ENCODE data around the gene NALCN. TPM values are rescaled to one million over a fixed set of nuclear protein-coding genes. Genes with fewer than 3 reads are reported as not detected.
A peak's percentile ranks its signal among the peaks of the same experiment; 100 is the strongest.

The NALCN gene
- total RNA-seq: not detected
- total RNA-seq: 0 to 0.35 reads per million in 2 donors

DNA sequence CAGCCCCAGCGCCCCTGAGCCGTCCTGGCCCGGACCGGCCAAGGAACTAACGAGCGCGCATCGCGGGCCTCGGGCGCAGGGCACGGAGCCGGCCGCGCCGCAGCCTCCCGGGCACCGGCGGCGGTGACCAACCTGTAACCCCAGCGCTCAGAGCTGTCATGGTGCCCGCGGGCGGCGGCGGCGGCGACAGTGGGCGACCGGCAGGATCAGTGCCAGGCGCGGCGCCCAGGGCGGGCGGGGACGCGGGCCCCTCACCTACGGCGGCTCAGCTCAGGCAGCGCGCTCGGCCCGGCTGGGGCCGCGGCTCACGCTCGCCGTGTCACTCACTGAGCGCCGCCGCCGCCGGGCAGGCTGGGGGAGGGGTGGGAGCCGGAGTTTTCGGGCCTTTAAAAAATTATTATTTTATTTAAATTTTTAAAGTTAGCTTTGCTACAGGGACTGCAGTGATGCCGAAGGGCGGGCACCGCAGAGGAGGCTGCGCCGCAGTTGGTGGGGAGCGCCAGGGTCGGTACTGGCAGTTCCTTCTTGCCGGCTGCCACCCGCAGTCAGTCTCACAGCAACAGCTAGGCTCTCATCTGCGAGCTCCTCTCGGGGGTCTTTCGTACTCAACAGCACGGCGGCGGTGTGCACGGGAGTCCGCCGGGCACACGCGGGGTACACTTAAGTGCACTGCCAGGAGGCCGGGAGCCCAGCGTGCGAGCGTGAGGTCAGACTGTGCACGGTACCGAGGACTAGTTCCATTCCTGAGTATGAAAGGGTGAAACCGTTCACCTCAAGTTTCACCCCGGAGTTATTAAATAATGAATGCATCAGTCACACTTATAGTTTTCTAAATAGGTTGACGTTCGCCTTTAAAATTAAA is at the start of gene NALCN:
Gene NALCN (minus strand): TSS at position 328 of the 862 bp plus-strand sequence. CDS start 17,382 bp downstream, outside the sequence.
- DNase-seq (no peak), ATAC-seq (peak; percentile 35)
- H3K9me3 ChIP-seq (ENCODE audit: control insufficient read depth, low read length, poor library complexity, severe bottlenecking): no peaks in the 10 kb centered on the region
- Mint-ChIP-seq H3K4me3 (peak within 1 kb of the TSS; percentile 80), H3K27me3 (peaks cover 56% of the 10 kb centered on the region), H3K36me3 (ENCODE audit: low read depth) (peaks cover 2% of the 10 kb centered on the region), H3K4me1 (peaks cover 2% of the 10 kb centered on the region), H3K27ac (no peak within 1 kb of the TSS)

DNA sequence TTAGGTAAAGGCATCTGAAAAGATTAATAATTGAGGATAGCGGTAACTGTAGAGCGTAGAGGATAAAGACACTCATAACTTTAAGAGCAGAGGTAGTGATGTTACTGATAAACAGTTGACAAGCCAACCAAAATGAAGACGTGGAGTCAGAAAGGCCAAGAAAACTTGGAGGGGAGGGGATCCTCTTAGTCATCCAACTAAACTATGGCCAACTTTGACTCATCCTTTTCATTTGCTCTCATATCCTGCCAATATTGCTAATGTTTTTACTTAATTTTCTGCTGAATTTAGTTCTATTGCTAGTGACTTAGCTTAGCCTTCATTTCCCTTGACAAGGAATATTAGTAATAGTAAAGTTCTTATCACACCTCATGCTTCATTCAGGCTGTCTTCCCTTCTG is 49.6 kb upstream of the NALCN start:
- Mint-ChIP-seq H3K4me3 (no peak overlapping the region), H3K27ac (no peak overlapping the region), H3K4me1 (no peaks in the 10 kb centered on the region), H3K36me3 (ENCODE audit: low read depth) (no peaks in the 10 kb centered on the region), H3K27me3 (peaks cover 35% of the 10 kb centered on the region)
- no peak for ATAC-seq
- no peaks in the 10 kb centered on the region for H3K9me3 ChIP-seq (ENCODE audit: control insufficient read depth, low read length, poor library complexity, severe bottlenecking)
- no peak for DNase-seq

DNA sequence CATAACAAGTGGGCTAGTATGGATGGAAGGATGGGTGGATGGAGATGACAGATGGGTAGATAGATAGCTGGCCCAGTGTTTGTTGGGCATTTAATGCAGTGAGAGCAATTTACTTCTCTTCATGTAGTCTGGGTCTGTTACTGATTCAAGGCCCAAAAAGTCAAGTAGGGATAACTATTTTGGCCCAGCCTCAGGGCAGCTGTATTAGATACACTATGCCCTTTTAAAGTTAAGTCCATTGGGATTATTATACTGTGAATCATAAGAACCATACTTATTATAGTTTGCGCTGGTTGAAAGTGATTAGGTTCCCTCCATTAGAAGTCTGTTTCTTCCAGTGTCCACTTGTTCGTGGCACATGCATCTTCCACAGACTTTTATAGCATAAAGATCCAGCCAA is 40.9 kb upstream of the NALCN start:
- Mint-ChIP-seq H3K27me3 (peaks cover 48% of the 10 kb centered on the region), H3K27ac (no peak overlapping the region), H3K4me3 (no peak overlapping the region), H3K36me3 (ENCODE audit: low read depth) (peaks cover 2% of the 10 kb centered on the region), H3K4me1 (peaks cover 8% of the 10 kb centered on the region)
- ATAC-seq (no peak), DNase-seq (no peak)
- no peaks in the 10 kb centered on the region for H3K9me3 ChIP-seq (ENCODE audit: control insufficient read depth, low read length, poor library complexity, severe bottlenecking)

DNA sequence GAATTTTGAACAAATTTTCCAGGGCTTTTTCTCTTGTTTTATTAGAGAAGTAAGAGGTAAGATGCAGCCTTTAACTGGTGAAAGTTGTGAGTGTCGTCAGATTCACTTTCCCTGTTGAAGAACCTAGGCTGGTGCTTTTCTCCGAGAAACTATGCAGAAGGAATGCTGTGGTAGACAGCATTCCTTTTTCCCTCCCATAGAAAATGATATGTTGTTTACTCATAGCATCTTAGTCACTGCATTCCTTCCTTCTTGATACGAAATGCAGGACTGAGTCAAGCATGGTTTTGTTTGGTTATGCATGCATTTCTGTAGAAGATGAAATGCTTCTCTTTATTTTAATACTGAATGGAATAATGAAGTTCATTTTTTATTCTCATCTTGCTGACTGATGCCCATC is 39.6 kb upstream of the NALCN start:
- no peak overlapping the region for H3K27ac Mint-ChIP-seq
- no peaks in the 10 kb centered on the region for H3K9me3 ChIP-seq (ENCODE audit: control insufficient read depth, low read length, poor library complexity, severe bottlenecking)
- ATAC-seq: no peak
- H3K36me3 Mint-ChIP-seq (ENCODE audit: low read depth): peaks cover 2% of the 10 kb centered on the region
- H3K4me1 Mint-ChIP-seq: peaks cover 8% of the 10 kb centered on the region
- no peak for DNase-seq
- H3K4me3 Mint-ChIP-seq: no peak overlapping the region
- peaks cover 44% of the 10 kb centered on the region for H3K27me3 Mint-ChIP-seq

DNA sequence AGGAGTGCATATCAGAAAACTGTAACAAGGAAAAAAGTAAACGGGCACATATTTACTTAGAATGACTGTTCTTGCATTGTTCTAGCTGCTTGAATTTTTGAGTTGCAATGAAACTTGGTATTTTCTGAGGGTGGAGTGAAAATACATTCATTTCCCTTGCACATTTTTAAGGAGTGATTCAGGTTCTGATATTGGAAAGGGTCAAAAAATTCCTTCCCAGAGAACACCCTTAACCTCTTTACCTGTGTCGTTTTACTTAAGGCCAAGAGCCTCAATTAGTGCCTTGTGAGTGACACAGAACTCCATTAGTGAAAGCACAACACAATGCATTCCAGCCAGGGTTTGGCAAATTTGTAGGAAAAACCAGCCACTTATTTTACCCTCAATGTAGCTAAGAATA is 38.5 kb upstream of the NALCN start:
- Mint-ChIP-seq H3K36me3 (ENCODE audit: low read depth) (peaks cover 2% of the 10 kb centered on the region), H3K27ac (no peak overlapping the region), H3K4me1 (peaks cover 8% of the 10 kb centered on the region), H3K27me3 (peaks cover 44% of the 10 kb centered on the region), H3K4me3 (peak overlapping the region; percentile 7)
- ATAC-seq (no peak), DNase-seq (no peak)
- H3K9me3 ChIP-seq (ENCODE audit: control insufficient read depth, low read length, poor library complexity, severe bottlenecking): no peaks in the 10 kb centered on the region

DNA sequence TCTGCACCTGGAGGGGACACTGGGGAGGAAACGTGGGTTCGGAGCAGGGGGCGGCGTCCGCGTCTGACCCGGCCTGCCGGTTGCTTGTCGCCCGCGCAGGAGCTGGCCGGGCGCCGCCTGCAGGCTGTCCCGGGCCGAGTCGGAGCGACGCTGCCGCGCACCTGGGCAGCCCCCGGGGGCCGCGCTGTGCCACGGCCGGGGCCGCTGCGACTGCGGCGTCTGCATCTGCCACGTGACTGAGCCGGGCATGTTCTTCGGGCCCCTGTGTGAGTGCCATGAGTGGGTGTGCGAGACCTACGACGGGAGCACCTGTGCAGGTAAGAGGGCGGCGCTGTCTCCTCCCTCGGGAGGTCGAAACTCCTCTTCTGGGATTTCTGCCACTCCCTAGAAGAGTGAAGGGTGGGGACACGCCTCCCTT is 37.5 kb upstream of the NALCN start:
- Mint-ChIP-seq H3K36me3 (ENCODE audit: low read depth) (peaks cover 2% of the 10 kb centered on the region), H3K4me1 (peaks cover 8% of the 10 kb centered on the region), H3K4me3 (peak overlapping the region; percentile 72), H3K27ac (no peak overlapping the region), H3K27me3 (peaks cover 44% of the 10 kb centered on the region)
- no peaks in the 10 kb centered on the region for H3K9me3 ChIP-seq (ENCODE audit: control insufficient read depth, low read length, poor library complexity, severe bottlenecking)
- ATAC-seq: peak; percentile 23
- no peak for DNase-seq

DNA sequence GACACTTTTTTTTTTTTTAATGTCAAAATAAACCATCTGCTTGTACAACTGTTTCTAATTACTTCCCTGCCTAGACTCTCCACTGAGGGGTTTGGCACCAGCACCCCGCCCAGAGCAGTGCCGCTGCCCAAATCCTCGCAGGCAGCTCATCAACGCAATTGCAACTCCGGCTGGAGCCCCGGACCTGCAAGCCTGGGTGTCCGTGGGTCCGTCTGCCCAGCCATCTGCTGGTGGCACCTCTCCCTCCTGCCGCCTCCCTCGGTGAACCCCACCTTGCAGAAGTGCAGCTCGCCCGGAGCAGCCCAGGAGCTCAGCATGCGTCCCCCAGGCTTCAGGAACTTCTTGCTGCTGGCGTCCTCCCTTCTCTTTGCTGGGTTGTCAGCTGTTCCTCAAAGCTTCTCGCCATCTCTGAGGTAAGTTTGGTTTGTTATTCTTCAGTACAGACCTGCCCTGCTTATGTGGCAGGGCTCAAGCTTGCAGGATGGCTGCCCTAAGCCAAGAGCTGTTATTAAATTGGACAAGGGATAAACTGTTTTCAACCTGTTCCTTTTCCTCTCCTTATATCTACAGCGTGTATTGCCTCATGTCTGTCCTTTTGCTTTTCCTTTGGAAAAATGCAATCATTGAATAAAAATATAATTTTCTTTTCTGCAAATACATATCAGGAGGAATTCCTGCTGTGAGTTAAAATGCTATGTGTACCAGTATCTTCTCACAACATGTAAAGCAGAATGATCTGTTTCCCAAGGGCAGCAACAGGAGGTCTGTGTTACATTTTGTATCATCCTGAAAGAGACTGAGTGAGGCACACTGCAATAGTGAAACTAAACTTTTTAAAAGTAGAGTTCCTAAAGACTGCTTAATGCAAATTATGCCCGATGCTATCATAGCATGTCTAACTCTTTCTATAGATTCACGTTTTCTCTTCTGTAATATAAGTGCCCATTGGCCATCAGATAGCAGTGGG is 36.5 kb upstream of the NALCN start, which contains the start of gene ITGBL1:
Gene ITGBL1 (plus strand): TSS at position 157 of the 967 bp plus-strand sequence. CDS start 159 bp downstream, at position 316.
- H3K9me3 ChIP-seq (ENCODE audit: control insufficient read depth, low read length, poor library complexity, severe bottlenecking): no peaks in the 10 kb centered on the region
- DNase-seq (no peak), ATAC-seq (no peak)
- Mint-ChIP-seq H3K27me3 (peaks cover 40% of the 10 kb centered on the region), H3K27ac (peak within 1 kb of the TSS; percentile 16), H3K36me3 (ENCODE audit: low read depth) (peaks cover 2% of the 10 kb centered on the region), H3K4me3 (peak within 1 kb of the TSS; percentile 72), H3K4me1 (peaks cover 8% of the 10 kb centered on the region)

DNA sequence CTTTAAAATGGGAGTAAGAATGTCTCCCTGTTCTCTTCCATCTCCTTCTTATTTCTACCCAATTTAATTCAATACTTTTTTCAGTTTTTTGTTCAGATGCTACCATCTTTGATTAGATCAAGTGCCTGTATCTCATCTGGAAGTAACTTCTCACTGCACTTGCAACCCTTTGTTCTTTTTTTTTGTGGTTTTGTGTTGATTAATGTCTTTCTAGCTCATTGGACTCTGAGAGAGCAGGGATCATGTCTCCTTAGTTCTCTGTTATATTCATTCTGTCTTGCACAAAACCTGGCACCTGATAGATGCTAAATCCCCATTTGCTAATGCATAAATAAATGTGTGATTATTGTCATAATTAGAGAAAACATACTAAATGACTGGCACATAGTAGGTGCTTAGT is 35.3 kb upstream of the NALCN start:
- peaks cover 2% of the 10 kb centered on the region for H3K36me3 Mint-ChIP-seq (ENCODE audit: low read depth)
- peaks cover 34% of the 10 kb centered on the region for H3K27me3 Mint-ChIP-seq
- H3K4me1 Mint-ChIP-seq: peaks cover 8% of the 10 kb centered on the region
- ATAC-seq (no peak), DNase-seq (no peak)
- no peaks in the 10 kb centered on the region for H3K9me3 ChIP-seq (ENCODE audit: control insufficient read depth, low read length, poor library complexity, severe bottlenecking)
- H3K27ac Mint-ChIP-seq: no peak overlapping the region
- H3K4me3 Mint-ChIP-seq: no peak overlapping the region

DNA sequence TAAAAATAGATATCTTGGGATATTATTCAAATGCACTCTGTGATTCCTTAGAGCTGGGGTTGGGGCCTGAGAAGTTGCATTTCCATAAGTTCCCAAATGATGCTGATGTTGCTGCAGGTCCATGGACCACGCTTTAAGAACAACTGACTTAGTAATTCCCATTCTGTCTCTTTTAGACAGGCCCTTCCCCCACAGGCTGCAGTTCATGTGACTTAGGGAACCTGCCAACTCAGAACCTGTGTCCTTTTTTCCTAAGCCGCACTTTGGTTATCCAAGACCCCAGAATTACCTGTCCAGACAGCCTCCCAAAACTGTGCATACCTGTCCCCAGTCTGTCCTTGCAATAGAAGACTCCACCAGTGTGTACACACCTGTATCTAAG is 34.4 kb upstream of the NALCN start:
- no peaks in the 10 kb centered on the region for H3K9me3 ChIP-seq (ENCODE audit: control insufficient read depth, low read length, poor library complexity, severe bottlenecking)
- Mint-ChIP-seq H3K27me3 (peaks cover 25% of the 10 kb centered on the region), H3K4me3 (no peak overlapping the region), H3K27ac (no peak overlapping the region), H3K36me3 (ENCODE audit: low read depth) (peaks cover 2% of the 10 kb centered on the region), H3K4me1 (peaks cover 8% of the 10 kb centered on the region)
- ATAC-seq (no peak), DNase-seq (no peak)

DNA sequence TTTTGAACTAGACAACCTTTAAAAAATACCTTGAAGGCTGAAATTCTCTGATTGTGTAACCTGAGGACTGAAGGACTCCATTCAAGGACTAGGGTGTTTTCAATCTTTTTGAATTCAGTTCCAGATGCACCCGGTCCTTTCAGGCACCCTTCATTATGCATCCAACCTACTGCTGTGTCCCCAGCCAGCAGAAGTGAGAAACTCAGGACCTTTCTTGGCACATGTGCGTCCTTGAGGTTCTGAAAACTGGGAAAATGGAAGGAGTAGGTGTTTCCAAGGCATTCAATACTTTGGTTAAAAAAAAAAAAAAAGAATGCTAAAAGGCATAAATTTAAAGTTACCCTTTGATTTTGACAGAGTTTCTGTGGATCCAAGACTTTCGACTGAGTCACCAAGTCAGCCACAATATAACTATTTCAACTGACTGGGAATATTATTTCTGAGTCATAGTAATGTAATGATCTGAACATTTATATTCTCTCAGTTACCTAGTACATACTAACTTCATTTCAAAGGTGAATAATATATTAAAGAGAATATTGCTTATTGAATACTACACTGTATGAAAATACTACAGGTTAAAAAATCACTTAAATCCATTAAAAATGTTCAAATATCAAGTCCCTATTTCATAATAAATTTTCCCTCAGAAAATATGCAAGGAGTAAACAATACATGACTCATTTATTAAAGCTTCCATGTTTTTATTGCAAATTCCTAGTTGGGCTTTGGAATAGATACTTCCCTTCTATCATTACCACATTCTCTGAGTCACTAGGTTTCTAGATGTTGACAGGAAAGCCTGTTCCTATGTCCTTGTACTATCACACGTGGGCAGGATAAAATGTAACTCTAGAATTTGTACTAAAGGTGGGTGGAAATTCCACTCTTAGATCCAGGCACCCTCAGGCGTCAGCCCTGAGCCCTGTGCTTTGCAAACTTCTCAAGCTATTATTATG is 33.8 kb upstream of the NALCN start:
- ATAC-seq: no peak
- H3K4me3 Mint-ChIP-seq: no peak overlapping the region
- H3K4me1 Mint-ChIP-seq: peaks cover 8% of the 10 kb centered on the region
- peaks cover 24% of the 10 kb centered on the region for H3K27me3 Mint-ChIP-seq
- H3K27ac Mint-ChIP-seq: no peak overlapping the region
- H3K9me3 ChIP-seq (ENCODE audit: control insufficient read depth, low read length, poor library complexity, severe bottlenecking): no peaks in the 10 kb centered on the region
- peaks cover 2% of the 10 kb centered on the region for H3K36me3 Mint-ChIP-seq (ENCODE audit: low read depth)
- no peak for DNase-seq

DNA sequence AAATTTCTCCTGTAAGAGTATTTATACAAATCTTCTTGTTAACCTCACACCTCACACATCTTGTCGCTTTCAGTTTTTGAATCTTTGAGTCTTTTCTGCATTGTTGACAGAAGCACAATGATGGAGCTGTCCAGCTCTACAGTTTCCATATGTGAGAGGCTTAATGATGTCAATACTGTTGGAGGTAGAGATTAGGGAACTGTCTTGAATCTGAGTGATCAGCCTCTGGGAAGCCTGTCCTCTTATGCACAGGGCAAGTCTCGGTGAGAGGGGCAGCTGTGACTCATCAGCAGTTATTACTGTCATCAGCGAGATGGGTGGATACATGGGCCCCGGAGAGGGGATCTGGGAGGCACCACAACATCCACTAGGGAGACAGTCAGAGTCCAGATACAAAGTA is 31.5 kb upstream of the NALCN start:
- H3K9me3 ChIP-seq (ENCODE audit: control insufficient read depth, low read length, poor library complexity, severe bottlenecking): no peaks in the 10 kb centered on the region
- Mint-ChIP-seq H3K27ac (no peak overlapping the region), H3K36me3 (ENCODE audit: low read depth) (no peaks in the 10 kb centered on the region), H3K4me3 (no peak overlapping the region), H3K27me3 (peaks cover 10% of the 10 kb centered on the region), H3K4me1 (peaks cover 4% of the 10 kb centered on the region)
- ATAC-seq (no peak), DNase-seq (no peak)

DNA sequence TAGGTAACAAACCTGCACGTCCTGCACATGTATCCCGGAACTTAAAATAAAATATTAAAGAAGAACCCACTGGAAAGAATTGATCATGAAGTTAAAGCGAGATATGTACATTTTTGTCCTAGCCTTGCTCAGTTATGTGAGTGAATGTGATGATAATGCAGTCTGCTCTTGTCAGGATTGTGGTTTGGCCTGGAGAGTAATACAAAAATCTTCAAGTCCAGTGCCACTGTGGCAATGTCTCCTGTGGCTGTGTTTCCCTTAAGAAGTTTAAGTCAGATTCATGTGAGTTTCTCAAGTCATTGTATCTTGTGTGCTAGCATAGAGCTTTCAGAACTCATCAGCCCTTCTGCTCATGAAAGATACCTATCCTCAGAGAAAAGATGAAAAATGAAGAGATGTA is 18.2 kb upstream of the NALCN start:
- H3K9me3 ChIP-seq (ENCODE audit: control insufficient read depth, low read length, poor library complexity, severe bottlenecking): no peaks in the 10 kb centered on the region
- no peak for DNase-seq
- peaks cover 6% of the 10 kb centered on the region for H3K36me3 Mint-ChIP-seq (ENCODE audit: low read depth)
- no peak overlapping the region for H3K27ac Mint-ChIP-seq
- no peak for ATAC-seq
- no peak overlapping the region for H3K4me3 Mint-ChIP-seq
- peaks cover 15% of the 10 kb centered on the region for H3K27me3 Mint-ChIP-seq
- H3K4me1 Mint-ChIP-seq: no peaks in the 10 kb centered on the region
